Measurements from ENCODE around the gene CDH8. TPM values are rescaled to one million over a fixed set of nuclear protein-coding genes. Genes with fewer than 3 reads are reported as not detected.
"Not testable (repeated sequence)": the region's sequence is repeated elsewhere in the genome, so short reads cannot be mapped to it uniquely, and the experiment has no call there.

CDH8 gene
- total and polyA plus RNA-seq, 3 donors from 2014 or later = 0.83 to 2.8 (median 0.87) TPM

- no peak for TF ChIP-seq POLR2A (IDR thresholded peaks at IDR 0.05)
- TF ChIP-seq, protein P1, sequence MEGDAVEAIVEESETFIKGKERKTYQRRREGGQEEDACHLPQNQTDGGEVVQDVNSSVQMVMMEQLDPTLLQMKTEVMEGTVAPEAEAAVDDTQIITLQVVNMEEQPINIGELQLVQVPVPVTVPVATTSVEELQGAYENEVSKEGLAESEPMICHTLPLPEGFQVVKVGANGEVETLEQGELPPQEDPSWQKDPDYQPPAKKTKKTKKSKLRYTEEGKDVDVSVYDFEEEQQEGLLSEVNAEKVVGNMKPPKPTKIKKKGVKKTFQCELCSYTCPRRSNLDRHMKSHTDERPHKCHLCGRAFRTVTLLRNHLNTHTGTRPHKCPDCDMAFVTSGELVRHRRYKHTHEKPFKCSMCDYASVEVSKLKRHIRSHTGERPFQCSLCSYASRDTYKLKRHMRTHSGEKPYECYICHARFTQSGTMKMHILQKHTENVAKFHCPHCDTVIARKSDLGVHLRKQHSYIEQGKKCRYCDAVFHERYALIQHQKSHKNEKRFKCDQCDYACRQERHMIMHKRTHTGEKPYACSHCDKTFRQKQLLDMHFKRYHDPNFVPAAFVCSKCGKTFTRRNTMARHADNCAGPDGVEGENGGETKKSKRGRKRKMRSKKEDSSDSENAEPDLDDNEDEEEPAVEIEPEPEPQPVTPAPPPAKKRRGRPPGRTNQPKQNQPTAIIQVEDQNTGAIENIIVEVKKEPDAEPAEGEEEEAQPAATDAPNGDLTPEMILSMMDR (IDR thresholded peaks at IDR 0.05) = no peak
- WGBS, 2 donors = 86 to 87% methylated on average over 8 of the region's 8 CpGs
Observed at GRCh38 chr16:61817583-61818278, 218.5 kb downstream of the CDH8 start.

GRCh38 chr16:61814726-61815347 lies 221.4 kb downstream of the CDH8 start:
- intact Hi-C loops (cut with DNase I; ENCODE audit: low total_unique reads) = no loop called here
- Histone ChIP-seq H3K4me3 (no peak overlapping the region), H3K9me3 (no peaks in the 10 kb centered on the region), H3K36me3 (ENCODE audit: low read depth, missing control alignments) (no peaks in the 10 kb centered on the region), H3K4me1 (no peaks in the 10 kb centered on the region), H3K27ac (no peak overlapping the region), H3K27me3 (no peaks in the 10 kb centered on the region)
- TF ChIP-seq, protein P1 (IDR thresholded peaks at IDR 0.05) = no peak
- no peak for TF ChIP-seq POLR2A (IDR thresholded peaks at IDR 0.05)
- no peak for DNase-seq

More at GRCh38 chr16:61817583-61818278, 218.5 kb downstream of the CDH8 start:
- Histone ChIP-seq H3K27me3 (no peaks in the 10 kb centered on the region), H3K9me3 (no peaks in the 10 kb centered on the region), H3K4me1 (no peaks in the 10 kb centered on the region), H3K27ac (no peak overlapping the region), H3K36me3 (ENCODE audit: low read depth, missing control alignments) (no peaks in the 10 kb centered on the region), H3K4me3 (no peak overlapping the region)
- DNase-seq = no peak
- intact Hi-C loops (cut with DNase I; ENCODE audit: low total_unique reads) = no loop called here

DNA sequence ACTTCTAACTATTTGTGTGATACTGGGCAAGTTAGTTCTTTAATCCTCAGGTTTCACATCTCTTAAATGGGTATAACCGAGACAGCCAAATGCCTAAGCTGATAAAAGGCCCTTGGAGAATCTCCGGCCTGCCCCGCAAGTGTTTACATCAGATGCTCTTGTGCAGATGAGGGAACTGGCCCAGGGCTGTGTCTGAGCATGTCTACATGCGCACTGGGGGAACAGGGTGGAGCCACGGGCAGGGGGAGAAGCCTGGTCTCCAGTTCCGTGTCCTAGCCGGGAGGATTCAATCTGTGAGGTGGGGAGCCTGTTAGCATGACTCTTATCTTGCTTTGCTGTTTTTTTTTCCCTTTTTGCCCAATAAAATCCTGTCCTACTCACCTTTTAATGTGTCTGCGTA lies 222.9 kb downstream of the CDH8 start:
- TF ChIP-seq, protein P1 (IDR thresholded peaks at IDR 0.05) = no peak
- Histone ChIP-seq H3K36me3 (ENCODE audit: low read depth, missing control alignments) (no peaks in the 10 kb centered on the region), H3K27ac (no peak overlapping the region), H3K27me3 (no peaks in the 10 kb centered on the region), H3K9me3 (no peaks in the 10 kb centered on the region), H3K4me3 (peak overlapping the region in 1 of 2 donors; percentile 14), H3K4me1 (no peaks in the 10 kb centered on the region)
- DNase-seq = peak; percentile 54
- intact Hi-C loops (cut with DNase I; ENCODE audit: low total_unique reads) = no loop called here
- 52 to 66% methylated on average over 8 of the region's 8 CpGs for WGBS, 2 donors

DNA sequence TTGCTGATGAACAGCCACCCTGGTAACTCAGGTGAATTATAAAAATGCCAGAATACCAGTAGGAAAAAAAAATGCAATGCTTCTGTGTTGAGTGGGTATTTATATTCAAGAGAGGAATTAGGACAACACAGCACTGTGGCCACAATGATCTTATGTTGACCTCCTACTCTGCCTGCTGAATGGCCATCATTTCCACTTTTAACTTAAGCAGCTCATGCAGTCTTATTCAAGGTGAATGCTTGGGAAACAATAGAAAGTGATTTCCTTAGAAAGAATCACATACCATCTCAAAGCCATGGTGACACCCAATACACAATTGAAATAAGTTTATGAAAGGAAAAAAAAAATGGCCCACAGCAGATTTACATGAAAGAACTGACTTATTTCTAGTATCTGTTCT lies 224.0 kb downstream of the CDH8 start:
- Histone ChIP-seq H3K36me3 (ENCODE audit: low read depth, missing control alignments) (no peaks in the 10 kb centered on the region), H3K27ac (no peak overlapping the region), H3K9me3 (no peaks in the 10 kb centered on the region), H3K4me1 (no peaks in the 10 kb centered on the region), H3K4me3 (no peak overlapping the region), H3K27me3 (no peaks in the 10 kb centered on the region)
- TF ChIP-seq POLR2A (IDR thresholded peaks at IDR 0.05) = no peak
- TF ChIP-seq, protein P1 (IDR thresholded peaks at IDR 0.05) = no peak
- DNase-seq = no peak
- intact Hi-C loops (cut with DNase I; ENCODE audit: low total_unique reads) = no loop called here

- TF ChIP-seq, protein P1 (IDR thresholded peaks at IDR 0.05) = no peak
- TF ChIP-seq POLR2A (IDR thresholded peaks at IDR 0.05) = no peak
Observed at GRCh38 chr16:61807551-61807950, 228.7 kb downstream of the CDH8 start.

DNA sequence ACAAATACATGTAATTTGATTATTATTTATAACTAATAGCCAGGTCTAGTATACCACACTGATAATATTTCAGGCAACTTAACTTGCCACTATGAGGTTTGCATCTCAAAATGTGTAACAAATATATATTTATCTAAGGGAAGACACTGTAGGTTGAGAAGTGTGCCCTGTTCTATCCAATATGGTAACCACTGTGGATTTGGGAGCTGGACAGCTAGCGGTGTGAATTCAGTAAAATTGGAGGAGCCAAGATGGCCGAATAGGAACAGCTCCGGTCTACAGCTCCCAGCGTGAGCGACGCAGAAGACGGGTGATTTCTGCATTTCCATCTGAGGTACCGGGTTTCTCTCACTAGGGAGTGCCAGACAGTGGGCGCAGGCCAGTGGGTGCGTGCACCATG lies 235.0 kb downstream of the CDH8 start:
- DNase-seq; H3K36me3 ChIP-seq (ENCODE audit: low read depth, missing control alignments); H3K9me3 ChIP-seq; H3K4me3 ChIP-seq; H3K27me3 ChIP-seq; H3K4me1 ChIP-seq; intact Hi-C loops (cut with DNase I; ENCODE audit: low total_unique reads); H3K27ac ChIP-seq: not testable (repeated sequence)
- 97% methylated on average over 6 to 8 of the region's 10 CpGs for WGBS, 2 donors

More at GRCh38 chr16:61807551-61807950, 228.7 kb downstream of the CDH8 start:
- no peak overlapping the region for H3K27ac ChIP-seq
- H3K36me3 ChIP-seq (ENCODE audit: low read depth, missing control alignments) = no peaks in the 10 kb centered on the region
- intact Hi-C loops (cut with DNase I; ENCODE audit: low total_unique reads) = no loop called here
- H3K4me3 ChIP-seq = no peak overlapping the region
- no peak for DNase-seq
- no peaks in the 10 kb centered on the region for H3K27me3 ChIP-seq
- 87 to 93% methylated on average over 3 of the region's 3 CpGs for WGBS, 2 donors
- H3K9me3 ChIP-seq = no peaks in the 10 kb centered on the region
- no peaks in the 10 kb centered on the region for H3K4me1 ChIP-seq

Data from testis (tissue), 3 donors.